A549 (cell line): ENCODE data around the gene IL11RA. TPM values are rescaled to one million over a fixed set of nuclear protein-coding genes. Genes with fewer than 3 reads are reported as not detected.

ENCODE experiments used
- ATAC-seq, 2 experiments: fragments of 200-7000 bp in 1 of 2; fragments of >200 bp in 1 of 2; cut with Nextera tagmentation in 1 of 2; cut with Tn5 transposase in 1 of 2; 3 replicates each; pipeline versions ENCODE4 v1.8.0 to v1.9.1; 2018 to 2020; ENCODE audit warnings: mild to moderate bottlenecking in 1 of 2, moderate library complexity in 1 of 2
- CTCF ChIA-PET: fragments of 300-600 bp; sonication (Branson Sonifier 250); formaldehyde crosslinking; extraction: SDS; loops from one replicate; lab custom pipeline; 2021; ENCODE audit warnings: antibody characterized with exemption, inconsistent platforms; lab: Yijun Ruan, JAX
- POLR2A ChIA-PET: fragments of 350-600 bp; formaldehyde crosslinking; extraction: SDS; loops from one replicate; lab custom pipeline; 2021; ENCODE audit warnings: antibody characterized with exemption, inconsistent platforms; lab: Yijun Ruan, JAX
- DNase-seq, 2 experiments: peaks; one replicate each; pipeline versions ENCODE4 v3.0.0 to v3.0.0-alpha.2; 2011 to 2016; ENCODE audit warnings: low read depth in 1 of 2, low spot score in 1 of 2
- FAIRE-seq: peaks from 2 replicates; lab custom pipeline; 2011; peaks lifted over from hg19 to GRCh38; lab: Jason Lieb, UNC
- H3K27ac ChIP-seq, 2 experiments: fragments of >200 bp; sonication (Bioruptor Twin); formaldehyde crosslinking; 3 replicates each; pipeline ENCODE4 v1.5.1; 2016 to 2017
- H3K4me1 ChIP-seq: fragments of >200 bp; sonication (Bioruptor Twin); formaldehyde crosslinking; 3 replicates; pipeline ENCODE4 v1.6.1; 2016
- H3K4me2 ChIP-seq: fragments of >200 bp; sonication (Bioruptor Twin); formaldehyde crosslinking; 3 replicates; pipeline ENCODE4 v1.6.1; 2016
- H3K4me3 ChIP-seq: fragments of >200 bp; sonication (Bioruptor Twin); formaldehyde crosslinking; 3 replicates; pipeline ENCODE4 v1.5.1; 2016
- H3K9me3 ChIP-seq: fragments of >200 bp; sonication (Bioruptor Twin); formaldehyde crosslinking; 3 replicates; pipeline ENCODE4 v1.6.1; 2016
- HEYL ChIP-seq: fragments of 250-450 bp; sonication (Bioruptor Pico); IDR thresholded peaks from 2 replicates; pipeline ENCODE4 v1.8.0; 2021; ENCODE audit warnings: mild to moderate bottlenecking, moderate library complexity
- HMGXB4 ChIP-seq: fragments of 250-450 bp; sonication (Bioruptor Pico); IDR thresholded peaks from 2 replicates; pipeline ENCODE4 v1.5.0; 2021; ENCODE audit warnings: mild to moderate bottlenecking, moderate library complexity, borderline replicate concordance
- NFE2L2 ChIP-seq: fragments of 150-350 bp; conservative IDR thresholded peaks from 2 replicates; pipeline ENCODE4 v1.6.1; 2014; ENCODE audit warnings: low read length
- RAD21 ChIP-seq, 2 experiments: fragments of >200 bp in 1 of 2; sonication (Bioruptor Twin) in 1 of 2; formaldehyde crosslinking in 1 of 2; IDR thresholded peaks in 1 of 2; conservative IDR thresholded peaks in 1 of 2; 2 replicates in 1 of 2; 3 replicates in 1 of 2; pipeline ENCODE4 v1.6.1; 2012 to 2018; ENCODE audit warnings: inconsistent platforms in 1 of 2
- RNF2 ChIP-seq: fragments of 200-600 bp; sonication (generic); IDR thresholded peaks from 2 replicates; pipeline ENCODE4 v1.6.1; 2016; ENCODE audit warnings: low read depth, mild to moderate bottlenecking, antibody characterized with exemption, moderate library complexity, borderline replicate concordance
- SMC3 ChIP-seq: fragments of >200 bp; sonication (Bioruptor Twin); formaldehyde crosslinking; IDR thresholded peaks from 3 replicates; pipeline ENCODE4 v1.6.1; 2018; ENCODE audit warnings: inconsistent platforms
- ZNF302 ChIP-seq: fragments of 250-450 bp; sonication (Bioruptor Pico); IDR thresholded peaks from 2 replicates; pipeline ENCODE4 v1.9.0; 2021; ENCODE audit warnings: inconsistent platforms, mild to moderate bottlenecking, moderate library complexity
- WGBS: methylation state at CpG from one replicate; pipeline ENCODE4 v1.1.6; 2017; ENCODE audit errors: missing lambda C conversion rate; 5-methylcytosine and 5-hydroxymethylcytosine counted together
- polyA plus RNA-seq, 4 experiments: library from polyadenylated mRNA; depleted of rRNA in 3 of 4; stranded (reverse); fragments of >200 nt; fragmentation: RNase III in 1 of 4; extraction: RNeasy Plus Mini Kit Qiagen cat#74134 plus additional on column Dnase treatment in 1 of 4; gene quantifications; 2 replicates in 3 of 4; 3 replicates in 1 of 4; pipeline ENCODE4 v1.2.3, GENCODE V29; 2011 to 2017
- TF ChIP-seq, protein P1 (sequence below): fragments of >200 bp; sonication (Bioruptor Twin); formaldehyde crosslinking; IDR thresholded peaks from 3 replicates; pipeline ENCODE4 v1.5.1; 2016
- TF ChIP-seq, protein P2 (sequence below): fragments of >200 bp; sonication (Bioruptor Twin); formaldehyde crosslinking; IDR thresholded peaks from 2 replicates; pipeline ENCODE4 v1.6.1; 2016
- TF ChIP-seq, protein P3 (sequence below): IDR thresholded peaks from 2 replicates; pipeline ENCODE4 v1.6.1; 2012

IL11RA gene
- polyA plus RNA-seq, 2 of the 4 experiments (the other 2 are of a cell fraction): 5.6 to 6.8 TPM

DNA sequence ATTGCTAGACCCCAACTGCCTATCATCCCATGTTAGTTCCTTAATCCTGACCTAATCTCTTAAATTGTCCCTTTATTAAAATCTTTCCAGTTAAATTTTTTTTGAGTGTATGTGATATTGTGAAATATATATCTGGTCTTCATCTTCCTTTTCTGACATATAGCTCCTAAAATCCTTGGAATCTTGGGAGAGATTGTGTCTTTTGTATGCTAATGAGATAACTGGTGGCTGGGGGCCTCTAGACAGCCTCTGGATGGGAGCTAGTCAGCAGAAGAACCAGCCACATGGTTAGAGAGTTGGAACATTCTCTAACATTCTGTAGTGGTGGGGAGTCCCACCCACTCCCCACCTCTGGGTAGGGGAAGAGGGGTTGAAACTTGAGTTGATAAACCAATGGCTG, 42.8 kb downstream of the IL11RA start:
- ChIA-PET POLR2A (no interaction called here), CTCF (interaction anchor here (0.7 kb wide), 1 partner anchor 30 kb away, joined by 3 read pairs; no protein-coding TSS in a partner anchor)
- Histone ChIP-seq H3K9me3 (no peaks in the 10 kb centered on the region), H3K4me3 (no peak overlapping the region), H3K4me2 (no peak overlapping the region), H3K4me1 (no peaks in the 10 kb centered on the region), H3K27ac (no peak overlapping the region)
- TF ChIP-seq ZNF302 (CRISPR knock-in tag) (no peak), HEYL (CRISPR knock-in tag) (no peak)
- TF ChIP-seq, protein P1, sequence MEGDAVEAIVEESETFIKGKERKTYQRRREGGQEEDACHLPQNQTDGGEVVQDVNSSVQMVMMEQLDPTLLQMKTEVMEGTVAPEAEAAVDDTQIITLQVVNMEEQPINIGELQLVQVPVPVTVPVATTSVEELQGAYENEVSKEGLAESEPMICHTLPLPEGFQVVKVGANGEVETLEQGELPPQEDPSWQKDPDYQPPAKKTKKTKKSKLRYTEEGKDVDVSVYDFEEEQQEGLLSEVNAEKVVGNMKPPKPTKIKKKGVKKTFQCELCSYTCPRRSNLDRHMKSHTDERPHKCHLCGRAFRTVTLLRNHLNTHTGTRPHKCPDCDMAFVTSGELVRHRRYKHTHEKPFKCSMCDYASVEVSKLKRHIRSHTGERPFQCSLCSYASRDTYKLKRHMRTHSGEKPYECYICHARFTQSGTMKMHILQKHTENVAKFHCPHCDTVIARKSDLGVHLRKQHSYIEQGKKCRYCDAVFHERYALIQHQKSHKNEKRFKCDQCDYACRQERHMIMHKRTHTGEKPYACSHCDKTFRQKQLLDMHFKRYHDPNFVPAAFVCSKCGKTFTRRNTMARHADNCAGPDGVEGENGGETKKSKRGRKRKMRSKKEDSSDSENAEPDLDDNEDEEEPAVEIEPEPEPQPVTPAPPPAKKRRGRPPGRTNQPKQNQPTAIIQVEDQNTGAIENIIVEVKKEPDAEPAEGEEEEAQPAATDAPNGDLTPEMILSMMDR: no peak
- FAIRE-seq: no peak
- no peak for ATAC-seq
- no peak for DNase-seq

DNA sequence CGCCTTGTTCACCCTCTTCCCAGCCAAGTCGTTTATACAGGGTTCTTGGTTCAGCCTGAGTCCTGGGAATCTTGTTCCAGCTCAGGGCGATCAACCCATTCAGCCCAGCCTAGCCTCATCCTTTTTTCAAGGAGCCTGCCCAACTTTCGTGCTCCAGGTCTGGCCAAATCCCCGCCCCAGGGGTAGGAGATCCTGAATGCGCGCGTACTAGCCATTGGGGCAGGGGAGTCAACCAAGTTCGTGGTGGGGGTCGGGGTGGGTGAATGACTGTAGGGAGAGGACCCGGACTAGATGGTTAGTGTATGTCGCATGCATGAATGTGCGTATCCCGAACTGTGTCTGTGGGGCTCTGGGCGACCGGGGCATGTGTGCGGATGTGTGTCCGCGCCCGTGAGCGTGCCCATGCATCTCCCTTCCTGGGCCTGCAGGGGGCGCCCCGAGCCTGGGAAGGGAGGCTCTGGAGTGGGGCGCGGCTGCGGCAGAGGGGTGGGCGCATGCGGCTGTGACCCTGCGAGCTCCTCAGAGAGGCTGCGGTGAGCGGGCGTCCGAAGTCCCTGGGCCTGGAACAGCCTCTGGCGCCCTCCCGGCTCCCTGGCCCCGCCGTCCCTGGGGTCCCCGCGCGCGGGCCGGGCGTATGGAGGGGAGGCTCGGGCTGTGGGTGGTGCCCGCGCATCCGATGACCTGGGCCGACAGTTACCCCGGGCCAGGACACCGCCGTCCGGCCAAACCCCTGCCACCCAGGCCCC, 49.2 kb downstream of the IL11RA start:
- TF ChIP-seq, protein P2, sequence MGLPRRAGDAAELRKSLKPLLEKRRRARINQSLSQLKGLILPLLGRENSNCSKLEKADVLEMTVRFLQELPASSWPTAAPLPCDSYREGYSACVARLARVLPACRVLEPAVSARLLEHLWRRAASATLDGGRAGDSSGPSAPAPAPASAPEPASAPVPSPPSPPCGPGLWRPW: no peak
- TF ChIP-seq SMC3: peak; percentile 46; the same call in 2 of the 3 replicates
- TF ChIP-seq RAD21 (conservative IDR thresholded peaks at IDR 0.05 in 1 of 2, IDR thresholded peaks at IDR 0.05 in 1 of 2): peak; percentile 65 to 73; a peak in 4 of 5 replicates
- no peak for TF ChIP-seq NFE2L2
- TF ChIP-seq, protein P3, sequence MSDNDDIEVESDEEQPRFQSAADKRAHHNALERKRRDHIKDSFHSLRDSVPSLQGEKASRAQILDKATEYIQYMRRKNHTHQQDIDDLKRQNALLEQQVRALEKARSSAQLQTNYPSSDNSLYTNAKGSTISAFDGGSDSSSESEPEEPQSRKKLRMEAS: peak; percentile 65
- TF ChIP-seq, protein P1: peak; percentile 93
- TF ChIP-seq HMGXB4: 0 out of 2 replicates have a peak, but pooled peaks have one; percentile 33
- TF ChIP-seq RNF2: no peak
- H3K4me1 ChIP-seq: no peaks in the 10 kb centered on the region
- DNase-seq (peak; percentile 77 to 83), ATAC-seq (peak; percentile 94 to 96), FAIRE-seq (no peak)
- H3K4me3 ChIP-seq: peak overlapping the region; percentile 57
- CTCF ChIA-PET: interaction anchor here (0.5 to 6.9 kb wide), 32 partner anchors 9 to 1279 kb away, joined by 3 to 135 read pairs (median 4); partner anchors contain the start of genes CCL19, CCL21, CCL27 and GALT
- H3K4me2 ChIP-seq: peak overlapping the region; percentile 93
- POLR2A ChIA-PET: no interaction called here
- H3K27ac ChIP-seq: peak overlapping the region; percentile 51 to 87
- H3K9me3 ChIP-seq: no peaks in the 10 kb centered on the region
- 26% methylated on average over 22 of the region's 52 CpGs for WGBS
